Natural killer cell (primary cell): ENCODE data around the gene ZBTB22. TPM values are rescaled to one million over a fixed set of nuclear protein-coding genes. Genes with fewer than 3 reads are reported as not detected.
A peak's percentile ranks its signal among the peaks of the same experiment; 100 is the strongest.

Source experiments
- ATAC-seq, 3 donors: fragments of 150-1000 bp in 2 of 3; fragments of 200-7000 bp in 1 of 3; cut with Tn5 transposase; 1 replicate in 1 of 3; 2 replicates in 2 of 3; pipeline ENCODE4 v1.10.0; 2021; ENCODE audit warnings: mild to moderate bottlenecking in 2 of 3, moderate library complexity in 2 of 3
- DNase-seq, 2 donors: peaks; one replicate each; pipeline versions ENCODE4 v3.0.0 to v3.0.0-alpha.2; 2013 to 2021; ENCODE audit warnings: mixed read lengths in 1 of 2
- H3K27ac ChIP-seq: one replicate; pipeline ENCODE4 v1.5.1; 2013; ENCODE audit warnings: mild to moderate bottlenecking, low read length
- H3K27me3 ChIP-seq: one replicate; pipeline ENCODE4 v1.6.1; 2013; ENCODE audit warnings: low read length; ENCODE audit not compliant: control insufficient read depth, insufficient read depth
- H3K36me3 ChIP-seq: one replicate; pipeline ENCODE4 v1.6.1; 2013; ENCODE audit warnings: low read length; ENCODE audit not compliant: control insufficient read depth, insufficient read depth
- H3K4me1 ChIP-seq: one replicate; pipeline ENCODE4 v1.6.1; 2013; ENCODE audit warnings: low read length; ENCODE audit not compliant: control insufficient read depth, insufficient read depth
- H3K4me3 ChIP-seq: one replicate; pipeline ENCODE4 v1.5.1; 2013; ENCODE audit warnings: low read length
- H3K9me3 ChIP-seq: one replicate; pipeline ENCODE4 v1.6.1; 2013; ENCODE audit warnings: low read length; ENCODE audit not compliant: control insufficient read depth, insufficient read depth
- H3K27ac Mint-ChIP-seq, 2 donors: one replicate each; pipeline ENCODE4 v1.8.0; 2022; ENCODE audit warnings: mild to moderate bottlenecking in 2 of 2, mixed read lengths in 2 of 2, moderate library complexity in 1 of 2
- H3K27me3 Mint-ChIP-seq, 2 donors: one replicate each; pipeline ENCODE4 v1.8.0; 2022; ENCODE audit warnings: low read depth in 2 of 2, mixed read lengths in 2 of 2
- H3K36me3 Mint-ChIP-seq: one replicate; pipeline ENCODE4 v1.8.0; 2022; ENCODE audit warnings: mixed read lengths
- H3K4me1 Mint-ChIP-seq, 2 donors: one replicate each; pipeline ENCODE4 v1.8.0; 2022; ENCODE audit warnings: mixed read lengths in 2 of 2
- H3K4me3 Mint-ChIP-seq: one replicate; pipeline ENCODE4 v1.8.0; 2022; ENCODE audit warnings: mild to moderate bottlenecking, moderate library complexity, mixed read lengths
- H3K9me3 Mint-ChIP-seq, 2 donors: one replicate each; pipeline ENCODE4 v1.8.0; 2022; ENCODE audit warnings: mixed read lengths in 2 of 2
- CTCF ChIP-seq: fragments of 200-600 bp; IDR thresholded peaks from one replicate; pipeline ENCODE4 v1.8.0; 2022; ENCODE audit warnings: antibody characterized with exemption
- WGBS: methylation state at CpG from one replicate; pipeline ENCODE4 v1.1.7; 2013; ENCODE audit warnings: missing lambda C conversion rate; ENCODE audit not compliant: insufficient coverage; 5-methylcytosine and 5-hydroxymethylcytosine counted together
- intact Hi-C: fragments of 100-400 bp; cut with micrococcal nuclease; formaldehyde crosslinking; loops from one replicate; pipeline ENCODE4 v1.14.2; 2022
- total RNA-seq, 4 donors: library from RNA; stranded (reverse); fragments of 120-200 nt in 1 of 4; gene quantifications; one replicate each; pipeline versions ENCODE4 v1.2.3 to v1.2.4, GENCODE V29; 2013 to 2022

Gene ZBTB22
- total RNA-seq, 3 donors from 2014 or later (not counting 1 experiment from before 2014, with no cell fraction given): 20.4 to 34.0 (median 25.9) TPM

- peak overlapping the region; percentile 97 for H3K4me3 Mint-ChIP-seq
- Histone ChIP-seq H3K9me3 (no peaks in the 10 kb centered on the region), H3K27ac (peak overlapping the region; percentile 55), H3K4me1 (peaks cover 78% of the 10 kb centered on the region), H3K4me3 (no peak overlapping the region), H3K36me3 (peaks cover 38% of the 10 kb centered on the region), H3K27me3 (no peaks in the 10 kb centered on the region)
- H3K36me3 Mint-ChIP-seq: peaks cover 25% of the 10 kb centered on the region
- peaks cover 57 to 93% of the 10 kb centered on the region in 2 donors for H3K4me1 Mint-ChIP-seq
- WGBS: under 1% methylated on average over 15 of the region's 27 CpGs
- no peak for DNase-seq
- no peak for TF ChIP-seq CTCF
- H3K9me3 Mint-ChIP-seq: no peaks in the 10 kb centered on the region
- peak in 1 of 3 donors; percentile 2 for ATAC-seq
- peak overlapping the region; percentile 98 to 99 for H3K27ac Mint-ChIP-seq
- H3K27me3 Mint-ChIP-seq: no peaks in the 10 kb centered on the region
- intact Hi-C loops: no loop called here
Measured at GRCh38 chr6:33317419-33317668, 200 bp downstream of the ZBTB22 start.

GRCh38 chr6:33316603-33317418 is 733 bp downstream of the ZBTB22 start:
- Mint-ChIP-seq H3K36me3 (peaks cover 25% of the 10 kb centered on the region), H3K9me3 (no peaks in the 10 kb centered on the region), H3K4me1 (peaks cover 56 to 93% of the 10 kb centered on the region in 2 donors), H3K27ac (peak overlapping the region; percentile 98 to 99), H3K27me3 (no peaks in the 10 kb centered on the region), H3K4me3 (peak overlapping the region; percentile 97)
- Histone ChIP-seq H3K27ac (peak overlapping the region; percentile 55), H3K36me3 (peaks cover 38% of the 10 kb centered on the region), H3K27me3 (no peaks in the 10 kb centered on the region), H3K4me1 (peaks cover 80% of the 10 kb centered on the region), H3K4me3 (no peak overlapping the region), H3K9me3 (no peaks in the 10 kb centered on the region)
- DNase-seq (peak in 1 of 2 donors; percentile 53), ATAC-seq (no peak)
- intact Hi-C loops: no loop called here
- TF ChIP-seq CTCF: no peak
- WGBS: 85% methylated on average over 14 of the region's 19 CpGs

- no peak for DNase-seq
- 94% methylated on average over 13 of the region's 17 CpGs for WGBS
- H3K9me3 ChIP-seq: no peaks in the 10 kb centered on the region
- H3K36me3 ChIP-seq: peaks cover 35% of the 10 kb centered on the region
- H3K27me3 ChIP-seq: no peaks in the 10 kb centered on the region
- peaks cover 25% of the 10 kb centered on the region for H3K36me3 Mint-ChIP-seq
- peak overlapping the region; percentile 97 for H3K4me3 Mint-ChIP-seq
- intact Hi-C loops: no loop called here
- H3K4me1 ChIP-seq: peaks cover 78% of the 10 kb centered on the region
- no peak for TF ChIP-seq CTCF
- ATAC-seq: no peak
- no peaks in the 10 kb centered on the region for H3K9me3 Mint-ChIP-seq
- no peaks in the 10 kb centered on the region for H3K27me3 Mint-ChIP-seq
- no peak overlapping the region for H3K4me3 ChIP-seq
- peak overlapping the region; percentile 98 for H3K27ac ChIP-seq
- peaks cover 57 to 91% of the 10 kb centered on the region in 2 donors for H3K4me1 Mint-ChIP-seq
- peak overlapping the region; percentile 98 to 99 for H3K27ac Mint-ChIP-seq
Measured at GRCh38 chr6:33315793-33316602, 1.5 kb downstream of the ZBTB22 start.
